ENCODE measurements around the gene RCAN3. TPM values are rescaled to one million over a fixed set of nuclear protein-coding genes. Genes with fewer than 3 reads are reported as not detected.

RCAN3 gene
- total and polyA plus RNA-seq, 10 of the 15 experiments (the other 5 are each of a cell fraction or from before 2014, with no cell fraction given), result 0.02 to 0.46 (median 0.06) TPM; not detected in 3

DNA sequence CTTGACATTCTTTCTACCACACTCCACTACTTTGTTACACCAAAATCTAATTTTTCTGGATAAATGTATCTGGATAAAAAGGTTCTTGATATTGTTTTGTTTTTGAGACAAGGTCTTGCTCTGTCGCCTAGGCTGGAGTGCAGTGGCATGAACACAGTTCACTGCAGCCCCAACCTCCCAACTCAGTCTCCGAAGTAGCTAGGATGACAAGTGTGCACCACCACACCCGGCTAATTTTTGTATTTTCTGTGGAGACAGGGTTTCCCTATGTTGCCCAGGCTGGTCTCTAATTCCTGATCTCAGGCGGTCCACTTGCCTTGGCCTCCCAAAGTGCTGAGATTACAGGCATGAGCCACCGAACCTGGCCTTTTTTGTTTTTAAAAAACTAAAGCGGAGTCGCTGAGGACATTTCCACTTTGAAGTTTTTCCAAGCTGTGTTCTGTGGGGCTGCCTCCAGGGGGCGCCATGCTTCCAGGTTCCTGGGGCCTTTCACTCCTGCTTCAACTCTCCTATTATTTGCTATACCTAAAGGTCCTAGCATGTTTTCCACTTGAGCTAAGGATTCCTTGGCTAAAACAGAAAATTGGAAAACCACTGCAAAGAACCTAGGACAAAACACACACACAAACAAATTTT is 39.2 kb downstream of the RCAN3 start:
- no peak for ATAC-seq
- H3K27ac ChIP-seq (ENCODE audit: control insufficient read depth, insufficient read depth), result no peak overlapping the region
- no peak overlapping the region for H3K4me2 ChIP-seq (ENCODE audit: control insufficient read depth, insufficient read depth)
- peaks cover 0 to 9% of the 10 kb centered on the region in 2 experiments; a peak in 2 of 4 replicates for H3K27me3 ChIP-seq (replicated peaks in 1 of 2; ENCODE audit: control insufficient read depth in 2 of 2, insufficient read depth in 2 of 2, low read length in 1 of 2)
- no peak overlapping the region for H2AFZ ChIP-seq (ENCODE audit: control insufficient read depth, low read depth, low read length)
- intact Hi-C loops (cut with micrococcal nuclease; ENCODE audit: unreplicated experiment) (loop anchor here (5.0 kb wide), 1 partner anchor 95 kb away; no protein-coding TSS in a partner anchor), in situ Hi-C loops (cut with MboI) (no loop called here)
- ChIA-PET CTCF (interaction anchor here (0.7 to 3.2 kb wide), 15 partner anchors 12 to 342 kb away, joined by 3 to 12 read pairs (median 4); no protein-coding TSS in a partner anchor), RAD21 (ENCODE audit: unreplicated experiment) (interaction anchor here (0.7 to 1.5 kb wide), 2 partner anchors 45 to 95 kb away, joined by 3 to 7 read pairs; no protein-coding TSS in a partner anchor), POLR2A (interaction anchor here (0.6 to 1.2 kb wide), 3 partner anchors 11 to 360 kb away, joined by 3 to 4 read pairs (median 3); no protein-coding TSS in a partner anchor), SMC1A (ENCODE audit: uncharacterized antibody, unreplicated experiment) (interaction anchor here (1.0 kb wide), 1 partner anchor 45 kb away, joined by 3 read pairs; no protein-coding TSS in a partner anchor)
- H3K4me1 ChIP-seq (ENCODE audit: control insufficient read depth, insufficient read depth, low read length), result peaks cover 2% of the 10 kb centered on the region
- 41% methylated on average over 8 of the region's 8 CpGs for WGBS (ENCODE audit: insufficient coverage, insufficient replicate concordance, low lambda C conversion rate, missing lambda C conversion rate)
- H3K4me3 ChIP-seq, result no peak overlapping the region
- DNase-seq (ENCODE audit: low read depth, low spot score), result no peak
- H3K36me3 ChIP-seq (ENCODE audit: control insufficient read depth in 2 of 2, insufficient read depth in 2 of 2, low read length in 1 of 2), result no peaks in the 10 kb centered on the region
- TF ChIP-seq SMC3 (IDR thresholded peaks at IDR 0.05; ENCODE audit: borderline replicate concordance, low read length), result peak; percentile 11; the same call in 1 of the 2 replicates
- TF ChIP-seq, protein P1, sequence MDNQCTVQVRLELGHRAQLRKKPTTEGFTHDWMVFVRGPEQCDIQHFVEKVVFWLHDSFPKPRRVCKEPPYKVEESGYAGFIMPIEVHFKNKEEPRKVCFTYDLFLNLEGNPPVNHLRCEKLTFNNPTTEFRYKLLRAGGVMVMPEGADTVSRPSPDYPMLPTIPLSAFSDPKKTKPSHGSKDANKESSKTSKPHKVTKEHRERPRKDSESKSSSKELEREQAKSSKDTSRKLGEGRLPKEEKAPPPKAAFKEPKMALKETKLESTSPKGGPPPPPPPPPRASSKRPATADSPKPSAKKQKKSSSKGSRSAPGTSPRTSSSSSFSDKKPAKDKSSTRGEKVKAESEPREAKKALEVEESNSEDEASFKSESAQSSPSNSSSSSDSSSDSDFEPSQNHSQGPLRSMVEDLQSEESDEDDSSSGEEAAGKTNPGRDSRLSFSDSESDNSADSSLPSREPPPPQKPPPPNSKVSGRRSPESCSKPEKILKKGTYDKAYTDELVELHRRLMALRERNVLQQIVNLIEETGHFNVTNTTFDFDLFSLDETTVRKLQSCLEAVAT (IDR thresholded peaks at IDR 0.05), result no peak
- peak; percentile 28 for TF ChIP-seq RAD21 (IDR thresholded peaks at IDR 0.05; ENCODE audit: insufficient read depth, low read depth, low read length)
- TF ChIP-seq, protein P2, sequence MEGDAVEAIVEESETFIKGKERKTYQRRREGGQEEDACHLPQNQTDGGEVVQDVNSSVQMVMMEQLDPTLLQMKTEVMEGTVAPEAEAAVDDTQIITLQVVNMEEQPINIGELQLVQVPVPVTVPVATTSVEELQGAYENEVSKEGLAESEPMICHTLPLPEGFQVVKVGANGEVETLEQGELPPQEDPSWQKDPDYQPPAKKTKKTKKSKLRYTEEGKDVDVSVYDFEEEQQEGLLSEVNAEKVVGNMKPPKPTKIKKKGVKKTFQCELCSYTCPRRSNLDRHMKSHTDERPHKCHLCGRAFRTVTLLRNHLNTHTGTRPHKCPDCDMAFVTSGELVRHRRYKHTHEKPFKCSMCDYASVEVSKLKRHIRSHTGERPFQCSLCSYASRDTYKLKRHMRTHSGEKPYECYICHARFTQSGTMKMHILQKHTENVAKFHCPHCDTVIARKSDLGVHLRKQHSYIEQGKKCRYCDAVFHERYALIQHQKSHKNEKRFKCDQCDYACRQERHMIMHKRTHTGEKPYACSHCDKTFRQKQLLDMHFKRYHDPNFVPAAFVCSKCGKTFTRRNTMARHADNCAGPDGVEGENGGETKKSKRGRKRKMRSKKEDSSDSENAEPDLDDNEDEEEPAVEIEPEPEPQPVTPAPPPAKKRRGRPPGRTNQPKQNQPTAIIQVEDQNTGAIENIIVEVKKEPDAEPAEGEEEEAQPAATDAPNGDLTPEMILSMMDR (IDR thresholded peaks at IDR 0.05 in 2 of 3, conservative IDR thresholded peaks at IDR 0.05 in 1 of 3; ENCODE audit: control insufficient read depth in 2 of 3, extremely low read depth in 1 of 3, insufficient read depth in 1 of 3, low read depth in 3 of 3, low read length in 3 of 3), result peak; percentile 35 to 50 (median 39); a peak in 5 of 6 replicates
- no peaks in the 10 kb centered on the region; the same call in 2 of the 3 replicates for H3K9me3 ChIP-seq (replicated peaks; ENCODE audit: control insufficient read depth, insufficient read depth, low read length)
- no TSS peak for BruUV-seq (replicated peaks)
- H3K9ac ChIP-seq (ENCODE audit: control insufficient read depth, insufficient read depth, low read length), result no peak overlapping the region
- FAIRE-seq, result no peak
- H3K79me2 ChIP-seq (ENCODE audit: control insufficient read depth, insufficient read depth, low read length), result no peaks in the 10 kb centered on the region
- no peaks in the 10 kb centered on the region for H4K20me1 ChIP-seq (ENCODE audit: control insufficient read depth, insufficient read depth)

Measured in GM12878 (cell line).